AG09319 (cell line): ENCODE data around the gene UGT3A2.

ENCODE experiments used
- DNase-seq: peaks from one replicate; pipeline ENCODE4 v3.0.0-alpha.2; 2010; ENCODE audit warnings: low read depth; ENCODE audit errors: extremely low read depth
- CTCF ChIP-seq: IDR thresholded peaks from 2 replicates; pipeline ENCODE4 v1.5.1; 2011; ENCODE audit warnings: low read depth, mild to moderate bottlenecking, inconsistent platforms, low read length, moderate library complexity

Gene UGT3A2

GRCh38 chr5:36079200-36079781, 12.6 kb upstream of the UGT3A2 start:
- peak; percentile 79 for TF ChIP-seq CTCF
- DNase-seq = peak; percentile 11

- no peak for DNase-seq
- no peak for TF ChIP-seq CTCF
Measured at GRCh38 chr5:36078430-36078829, 11.7 kb upstream of the UGT3A2 start.

- no peak for TF ChIP-seq CTCF
- DNase-seq = no peak
Measured at GRCh38 chr5:36073595-36074216, 7.0 kb upstream of the UGT3A2 start.

- TF ChIP-seq CTCF = no peak
- no peak for DNase-seq
Measured at GRCh38 chr5:36070687-36071571, 4.2 kb upstream of the UGT3A2 start.

- TF ChIP-seq CTCF = no peak
- DNase-seq = no peak
Measured at GRCh38 chr5:36068751-36069281, 2.1 kb upstream of the UGT3A2 start.

- no peak for TF ChIP-seq CTCF
- no peak for DNase-seq
Measured at GRCh38 chr5:36066001-36066539, 612 bp downstream of the UGT3A2 start.
